ENCODE data around the gene MDFIC. TPM values are rescaled to one million over a fixed set of nuclear protein-coding genes. Genes with fewer than 3 reads are reported as not detected.

The MDFIC gene
- total and polyA plus RNA-seq, 2 donors (not counting 1 experiment from before 2014, with no cell fraction given) = 19.6 to 66.1 TPM

DNA sequence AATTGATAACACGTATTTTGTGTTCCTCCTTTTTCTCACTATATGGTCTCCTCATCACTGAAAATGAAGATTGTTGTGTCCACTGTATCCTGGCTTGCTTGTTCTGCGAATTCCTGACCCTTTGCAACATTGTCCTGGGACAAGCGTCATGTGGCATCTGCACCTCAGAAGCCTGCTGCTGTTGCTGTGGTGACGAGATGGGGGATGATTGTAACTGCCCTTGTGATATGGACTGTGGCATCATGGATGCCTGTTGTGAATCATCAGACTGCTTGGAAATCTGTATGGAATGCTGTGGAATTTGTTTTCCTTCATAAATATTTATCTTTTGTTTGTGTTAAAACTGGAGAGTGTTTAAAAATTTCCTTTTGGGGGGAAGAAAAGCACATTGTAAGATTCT, 93.7 kb downstream of the MDFIC start:
- no peak overlapping the region for H3K27ac Mint-ChIP-seq
- H3K27me3 ChIP-seq (replicated peaks in 1 of 4; ENCODE audit: control extremely low read depth in 1 of 4, control insufficient read depth in 3 of 4, insufficient read depth in 4 of 4, low read length in 3 of 4) = no peaks in the 10 kb centered on the region
- H3K79me2 ChIP-seq (ENCODE audit: control insufficient read depth, insufficient read depth, low read length) = no peaks in the 10 kb centered on the region
- no peaks in the 10 kb centered on the region for H3K4me1 ChIP-seq (ENCODE audit: control insufficient read depth in 2 of 2, insufficient read depth in 2 of 2, low read length in 2 of 2)
- DNase-seq (no peak), ATAC-seq (ENCODE audit: low read depth) (no peak)
- ChIA-PET POLR2A (no interaction called here), CTCF (no interaction called here)
- intact Hi-C loops (cut with micrococcal nuclease) = no loop called here
- no peak overlapping the region for H3K4me3 ChIP-seq (ENCODE audit: control extremely low read depth in 1 of 5, extremely low read depth in 1 of 5, insufficient read depth in 1 of 5, low read depth in 2 of 5, low read length in 4 of 5)
- H3K9me3 ChIP-seq (ENCODE audit: control extremely low read depth in 1 of 3, control insufficient read depth in 2 of 3, insufficient read depth in 1 of 3, low read length in 2 of 3) = no peaks in the 10 kb centered on the region
- H3K27me3 Mint-ChIP-seq = no peaks in the 10 kb centered on the region
- peaks cover 4% of the 10 kb centered on the region for H3K4me1 Mint-ChIP-seq
- no peak overlapping the region for H2AFZ ChIP-seq (ENCODE audit: insufficient read depth, low read depth, low read length, poor library complexity, severe bottlenecking)
- no peak overlapping the region for H3K9ac ChIP-seq (ENCODE audit: low read length)
- H3K4me3 Mint-ChIP-seq = no peak overlapping the region
- H4K20me1 ChIP-seq (ENCODE audit: control insufficient read depth, insufficient read depth, low read length, poor library complexity, severe bottlenecking) = peaks cover 6% of the 10 kb centered on the region
- no peaks in the 10 kb centered on the region for H3K9me3 Mint-ChIP-seq (ENCODE audit: insufficient read depth)
- 100% methylated on average over 2 of the region's 4 CpGs for WGBS (ENCODE audit: insufficient coverage)
- H3K36me3 ChIP-seq (replicated peaks in 1 of 2; ENCODE audit: control extremely low read depth in 1 of 2, control insufficient read depth in 1 of 2, extremely low read depth in 1 of 2, insufficient read depth in 2 of 2, low read length in 1 of 2) = peaks cover 0 to 16% of the 10 kb centered on the region in 2 experiments
- no peak for TF ChIP-seq CTCF (IDR thresholded peaks at IDR 0.05)
- TF ChIP-seq EZH2 (IDR thresholded peaks at IDR 0.05; ENCODE audit: borderline replicate concordance, insufficient read depth, low read depth, low read length, poor library complexity, severe bottlenecking) = no peak
- no peak overlapping the region for H3K4me2 ChIP-seq (replicated peaks; ENCODE audit: low read depth, low read length, poor library complexity, severe bottlenecking)
- H3K27ac ChIP-seq (ENCODE audit: low read length in 2 of 2) = no peak overlapping the region

GRCh38 chr7:115019882-115020605, 98.2 kb downstream of the MDFIC start:
- no peak for TF ChIP-seq EZH2 (IDR thresholded peaks at IDR 0.05; ENCODE audit: borderline replicate concordance, insufficient read depth, low read depth, low read length, poor library complexity, severe bottlenecking)
- TF ChIP-seq CTCF (IDR thresholded peaks at IDR 0.05) = no peak
- no peak for ATAC-seq (ENCODE audit: low read depth)
- intact Hi-C loops (cut with micrococcal nuclease) = no loop called here

More at GRCh38 chr7:115019882-115020605, 98.2 kb downstream of the MDFIC start:
- Histone ChIP-seq H3K9ac (ENCODE audit: low read length) (no peak overlapping the region), H3K36me3 (replicated peaks in 1 of 2; ENCODE audit: control extremely low read depth in 1 of 2, control insufficient read depth in 1 of 2, extremely low read depth in 1 of 2, insufficient read depth in 2 of 2, low read length in 1 of 2) (peaks cover 0 to 9% of the 10 kb centered on the region in 2 experiments), H3K4me2 (replicated peaks; ENCODE audit: low read depth, low read length, poor library complexity, severe bottlenecking) (no peak overlapping the region), H4K20me1 (ENCODE audit: control insufficient read depth, insufficient read depth, low read length, poor library complexity, severe bottlenecking) (no peaks in the 10 kb centered on the region), H2AFZ (ENCODE audit: insufficient read depth, low read depth, low read length, poor library complexity, severe bottlenecking) (no peak overlapping the region), H3K9me3 (ENCODE audit: control extremely low read depth in 1 of 3, control insufficient read depth in 2 of 3, insufficient read depth in 1 of 3, low read length in 2 of 3) (no peaks in the 10 kb centered on the region), H3K4me1 (ENCODE audit: control insufficient read depth in 2 of 2, insufficient read depth in 2 of 2, low read length in 2 of 2) (peaks cover 10 to 11% of the 10 kb centered on the region in 2 donors), H3K4me3 (ENCODE audit: control extremely low read depth in 1 of 5, extremely low read depth in 1 of 5, insufficient read depth in 1 of 5, low read depth in 2 of 5, low read length in 4 of 5) (no peak overlapping the region), H3K27me3 (replicated peaks in 1 of 4; ENCODE audit: control extremely low read depth in 1 of 4, control insufficient read depth in 3 of 4, insufficient read depth in 4 of 4, low read length in 3 of 4) (no peaks in the 10 kb centered on the region), H3K79me2 (ENCODE audit: control insufficient read depth, insufficient read depth, low read length) (no peaks in the 10 kb centered on the region), H3K27ac (ENCODE audit: low read length in 2 of 2) (no peak overlapping the region)
- no peaks in the 10 kb centered on the region for H3K27me3 Mint-ChIP-seq
- H3K4me1 Mint-ChIP-seq = peaks cover 15% of the 10 kb centered on the region
- ChIA-PET CTCF (no interaction called here), POLR2A (no interaction called here)
- no peak overlapping the region for H3K27ac Mint-ChIP-seq
- WGBS (ENCODE audit: insufficient coverage) = 86% methylated on average over 2 of the region's 4 CpGs
- no peak overlapping the region for H3K4me3 Mint-ChIP-seq
- no peak for DNase-seq
- no peaks in the 10 kb centered on the region for H3K9me3 Mint-ChIP-seq (ENCODE audit: insufficient read depth)

Data from B cell (primary cell).